ENCODE data around the gene POM121C. TPM values are rescaled to one million over a fixed set of nuclear protein-coding genes. Genes with fewer than 3 reads are reported as not detected.
A peak's percentile ranks its signal among the peaks of the same experiment; 100 is the strongest.
"Not testable (repeated sequence)": the region's sequence is repeated elsewhere in the genome, so short reads cannot be mapped to it uniquely, and the experiment has no call there.

Gene POM121C
- total RNA-seq, 4 donors from 2014 or later, result 9.0 to 26.8 (median 23.7) TPM

DNA sequence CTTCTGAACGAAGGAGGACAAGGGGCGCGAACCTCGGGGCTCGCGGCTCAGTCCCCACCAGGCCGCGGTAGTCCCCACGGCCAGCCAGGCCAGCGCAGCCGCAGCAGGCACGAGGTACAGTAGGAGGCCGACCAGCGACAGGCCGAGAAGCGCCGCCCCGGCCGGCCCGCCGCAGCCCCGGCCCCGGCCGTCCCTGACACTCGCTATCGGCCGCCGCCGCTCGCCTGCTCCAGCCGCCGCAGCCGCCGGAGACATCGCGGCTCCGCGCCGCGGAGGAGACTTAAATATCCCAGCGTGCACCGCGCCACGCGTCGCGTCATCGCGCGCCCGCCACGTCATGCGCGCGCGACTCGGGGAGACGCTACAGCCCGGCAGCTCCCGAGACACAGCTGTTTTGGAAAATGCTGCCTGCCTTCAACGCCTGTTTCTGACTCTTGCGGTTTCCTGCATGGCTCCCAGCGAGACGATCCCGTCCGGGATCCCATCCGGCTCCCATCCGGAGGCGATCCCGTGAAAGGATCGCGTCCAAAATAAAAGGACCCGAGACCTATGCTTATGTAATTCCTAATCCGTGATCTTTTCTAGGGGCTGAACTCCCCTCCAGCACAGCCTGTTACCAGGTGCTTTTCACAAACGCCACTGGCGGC lies 43.5 kb downstream of the POM121C start:
- peak overlapping the region; percentile 57 to 86 for H3K4me3 ChIP-seq
- not testable (repeated sequence) for H3K27me3 ChIP-seq, H3K9me3 ChIP-seq
- peaks cover 0 to 15% (median 0%) of the 10 kb centered on the region in 3 donors for H3K4me1 ChIP-seq
- WGBS, 2 donors (ENCODE audit: low coverage in 1 of 2), result no CpG with 5 or more reads among the region's 76 CpGs
- TF ChIP-seq, protein P1, sequence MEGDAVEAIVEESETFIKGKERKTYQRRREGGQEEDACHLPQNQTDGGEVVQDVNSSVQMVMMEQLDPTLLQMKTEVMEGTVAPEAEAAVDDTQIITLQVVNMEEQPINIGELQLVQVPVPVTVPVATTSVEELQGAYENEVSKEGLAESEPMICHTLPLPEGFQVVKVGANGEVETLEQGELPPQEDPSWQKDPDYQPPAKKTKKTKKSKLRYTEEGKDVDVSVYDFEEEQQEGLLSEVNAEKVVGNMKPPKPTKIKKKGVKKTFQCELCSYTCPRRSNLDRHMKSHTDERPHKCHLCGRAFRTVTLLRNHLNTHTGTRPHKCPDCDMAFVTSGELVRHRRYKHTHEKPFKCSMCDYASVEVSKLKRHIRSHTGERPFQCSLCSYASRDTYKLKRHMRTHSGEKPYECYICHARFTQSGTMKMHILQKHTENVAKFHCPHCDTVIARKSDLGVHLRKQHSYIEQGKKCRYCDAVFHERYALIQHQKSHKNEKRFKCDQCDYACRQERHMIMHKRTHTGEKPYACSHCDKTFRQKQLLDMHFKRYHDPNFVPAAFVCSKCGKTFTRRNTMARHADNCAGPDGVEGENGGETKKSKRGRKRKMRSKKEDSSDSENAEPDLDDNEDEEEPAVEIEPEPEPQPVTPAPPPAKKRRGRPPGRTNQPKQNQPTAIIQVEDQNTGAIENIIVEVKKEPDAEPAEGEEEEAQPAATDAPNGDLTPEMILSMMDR (IDR thresholded peaks at IDR 0.05), result peak in 1 of 4 experiments; percentile 9
- peak; percentile 74 to 79 for TF ChIP-seq POLR2A (IDR thresholded peaks at IDR 0.05)
- ATAC-seq, result peak; percentile 97
- H3K27ac ChIP-seq, result peak overlapping the region; percentile 80 to 88 (median 86)
- peaks cover 3 to 33% of the 10 kb centered on the region in 2 donors for H3K36me3 ChIP-seq

DNA sequence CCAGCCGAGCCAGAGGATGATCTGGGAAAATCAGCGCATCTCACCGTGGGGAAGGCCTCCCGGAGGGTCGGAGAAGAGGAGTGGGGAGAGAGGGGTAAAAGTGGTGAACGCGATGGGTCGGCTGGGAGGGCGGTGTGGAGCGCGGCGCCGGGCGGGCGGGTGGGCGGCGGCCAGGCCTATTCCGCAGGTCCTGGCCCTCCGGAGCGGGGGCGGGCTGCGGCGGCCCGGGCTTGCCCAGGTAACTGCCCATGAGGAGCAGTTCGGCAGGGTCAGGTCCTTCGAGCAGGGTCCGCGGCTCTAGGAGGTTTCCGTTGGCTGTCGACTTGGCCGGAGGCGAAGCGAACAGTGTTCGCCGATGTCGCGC lies 44.0 kb downstream of the POM121C start:
- ATAC-seq, result peak; percentile 67
- 0% methylated on average over 4 of the region's 37 CpGs; no CpG with 5 or more reads in 1 of the 2 donors for WGBS, 2 donors (ENCODE audit: low coverage in 1 of 2)
- H3K27me3 ChIP-seq, H3K9me3 ChIP-seq: not testable (repeated sequence)
- Histone ChIP-seq H3K36me3 (peaks cover 7 to 38% of the 10 kb centered on the region in 2 donors), H3K4me3 (peak overlapping the region; percentile 57 to 86), H3K4me1 (peaks cover 0 to 15% (median 0%) of the 10 kb centered on the region in 3 donors), H3K27ac (peak overlapping the region; percentile 80 to 88 (median 86))

DNA sequence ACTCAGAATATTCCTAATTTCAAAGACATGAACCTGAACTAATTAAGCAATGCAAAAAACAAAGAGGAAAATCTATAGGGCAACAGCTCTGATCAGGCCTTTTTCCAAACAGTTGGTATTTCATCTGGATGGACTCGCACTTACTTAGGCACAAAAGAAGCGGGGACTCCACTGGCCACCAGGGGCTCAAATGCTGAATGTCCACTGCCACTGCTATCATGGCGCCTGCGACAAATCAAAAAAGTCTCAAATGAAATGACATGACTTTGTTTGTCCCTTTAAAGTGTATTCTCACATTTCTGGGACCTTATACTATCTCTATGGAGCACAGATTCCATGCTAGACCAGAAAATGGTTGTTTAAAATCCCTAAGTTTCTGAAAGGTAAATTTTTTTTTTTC lies 47.1 kb downstream of the POM121C start:
- ATAC-seq, H3K27ac ChIP-seq, H3K27me3 ChIP-seq, H3K9me3 ChIP-seq, H3K4me3 ChIP-seq: not testable (repeated sequence)
- Histone ChIP-seq H3K4me1 (peaks cover 0 to 15% (median 0%) of the 10 kb centered on the region in 3 donors), H3K36me3 (peaks cover 14 to 69% of the 10 kb centered on the region in 2 donors)
- WGBS, 2 donors (ENCODE audit: low coverage in 1 of 2), result 94 to 95% methylated on average over 4 of the region's 4 CpGs

DNA sequence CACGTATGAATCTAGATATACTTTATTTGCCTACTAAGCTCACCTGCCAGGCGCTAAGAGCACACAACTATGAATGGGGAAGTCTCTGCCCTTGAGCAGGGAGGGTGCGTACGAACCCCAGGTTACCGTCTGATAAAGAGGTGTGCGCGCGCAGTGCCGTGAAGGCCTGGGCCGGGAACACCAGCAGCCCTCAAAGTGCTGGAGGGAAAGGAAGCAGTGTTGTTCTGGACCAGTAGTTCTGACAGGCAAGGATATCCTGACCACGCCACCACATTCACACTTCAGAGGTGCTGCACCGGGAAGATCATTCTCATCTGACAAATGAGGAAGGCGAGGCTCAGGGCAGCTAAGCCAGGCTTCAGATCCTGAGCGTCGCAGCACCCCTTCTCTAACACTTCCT lies 62.6 kb downstream of the POM121C start:
- no CpG with 5 or more reads among the region's 15 CpGs for WGBS, 2 donors (ENCODE audit: low coverage in 1 of 2)
- H3K27me3 ChIP-seq, H3K4me1 ChIP-seq, H3K4me3 ChIP-seq, H3K9me3 ChIP-seq, H3K27ac ChIP-seq, ATAC-seq: not testable (repeated sequence)
- H3K36me3 ChIP-seq, result peaks cover 0 to 64% of the 10 kb centered on the region in 2 donors

DNA sequence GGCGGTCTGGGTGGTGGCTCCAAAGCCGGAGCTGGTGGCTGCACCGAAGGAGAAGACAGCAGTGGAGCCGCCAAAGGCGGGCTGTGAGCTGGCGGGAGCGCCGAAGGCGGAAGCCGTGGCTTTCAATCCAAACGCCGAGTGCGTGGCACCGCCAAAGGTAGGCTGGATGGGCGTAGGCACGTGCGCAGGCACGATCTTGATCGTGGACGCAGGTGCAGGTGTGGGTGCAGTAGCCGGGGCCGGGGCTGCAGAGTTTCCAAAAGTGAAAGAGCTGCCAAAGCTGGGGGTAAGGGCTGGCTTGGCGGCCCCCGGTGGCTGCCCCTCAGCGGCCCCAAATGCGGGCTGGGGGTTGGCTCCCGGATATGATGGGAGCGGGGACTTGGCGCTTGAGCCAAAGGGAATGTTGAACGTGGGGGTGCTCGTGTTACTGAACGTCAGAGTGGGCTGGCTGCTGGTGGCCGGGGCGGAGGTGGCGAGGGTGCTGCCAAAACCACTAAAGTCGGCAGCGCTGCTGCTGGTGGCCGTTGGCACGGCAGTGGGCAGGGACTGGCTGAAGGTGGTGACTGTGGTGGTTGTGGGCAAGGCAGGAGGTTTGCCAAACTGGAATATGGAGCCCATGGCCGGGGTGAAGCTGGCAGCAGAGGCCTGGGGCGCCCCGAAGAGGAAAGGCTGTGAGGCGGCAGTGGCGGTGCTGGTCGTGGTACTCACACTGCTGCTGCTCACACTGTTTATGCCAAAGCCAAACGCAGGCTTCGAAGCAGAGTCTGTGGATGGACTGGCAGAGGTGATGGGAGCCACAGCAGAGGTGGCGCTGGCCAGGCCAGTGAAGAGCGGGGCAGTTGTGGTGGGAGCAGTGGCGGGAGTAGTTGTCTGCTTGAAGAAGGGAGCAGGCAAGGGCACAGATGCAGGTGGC lies 64.0 kb downstream of the POM121C start:
- not testable (repeated sequence) for H3K9me3 ChIP-seq, H3K27me3 ChIP-seq, H3K4me1 ChIP-seq, H3K4me3 ChIP-seq, H3K27ac ChIP-seq
- ATAC-seq, result peak; percentile 14
- WGBS, 2 donors (ENCODE audit: low coverage in 1 of 2), result 93% methylated on average over 5 of the region's 50 CpGs; no CpG with 5 or more reads in 1 of the 2 donors
- H3K36me3 ChIP-seq, result peaks cover 0 to 58% of the 10 kb centered on the region in 2 donors

DNA sequence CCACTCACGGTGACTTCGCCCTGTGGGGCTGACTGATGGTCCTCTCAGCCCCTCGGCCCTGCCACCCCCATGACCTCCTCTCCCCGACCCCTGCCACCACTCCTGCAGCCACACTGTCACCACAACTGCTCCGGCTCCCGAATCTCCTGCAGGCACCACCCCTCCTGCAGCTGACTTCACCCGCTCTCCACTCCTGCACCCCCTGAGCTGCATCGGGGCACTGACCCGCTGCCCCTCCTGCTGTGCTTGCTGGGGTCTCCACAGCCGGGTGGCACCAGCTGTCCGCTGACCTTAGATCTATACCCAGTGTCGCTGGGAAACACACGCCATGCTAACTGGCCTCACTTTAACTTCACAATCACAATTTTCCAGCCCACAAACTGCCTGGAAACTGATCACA lies 65.9 kb downstream of the POM121C start:
- not testable (repeated sequence) for H3K27me3 ChIP-seq, H3K27ac ChIP-seq, H3K4me1 ChIP-seq, ATAC-seq, H3K9me3 ChIP-seq, H3K4me3 ChIP-seq
- H3K36me3 ChIP-seq, result peaks cover 0 to 73% of the 10 kb centered on the region in 2 donors
- WGBS, 2 donors (ENCODE audit: low coverage in 1 of 2), result 100% methylated on average over 1 to 2 of the region's 13 CpGs

DNA sequence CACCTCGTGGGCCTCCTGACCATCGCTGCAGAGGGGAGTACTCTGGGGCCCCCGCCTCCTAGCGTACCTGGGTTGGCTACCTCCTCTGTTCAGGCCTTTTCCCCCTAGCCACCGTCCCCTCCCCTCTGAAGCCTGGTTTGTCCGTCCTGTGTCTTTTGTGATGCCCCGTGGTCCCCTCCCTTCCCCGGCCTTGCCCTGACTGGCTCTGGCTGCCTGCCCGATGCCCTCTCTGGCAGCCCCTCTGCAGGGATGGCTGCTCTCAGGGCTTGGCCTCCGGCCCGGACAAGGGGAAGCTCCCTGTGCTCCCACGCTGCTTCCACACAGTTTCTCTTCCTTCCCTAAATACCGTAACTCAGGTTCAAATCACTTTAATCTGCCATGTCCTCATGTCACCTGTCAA lies 66.4 kb downstream of the POM121C start:
- H3K36me3 ChIP-seq, result peaks cover 0 to 73% of the 10 kb centered on the region in 2 donors
- WGBS, 2 donors (ENCODE audit: low coverage in 1 of 2), result 38% methylated on average over 7 of the region's 13 CpGs; no CpG with 5 or more reads in 1 of the 2 donors
- ATAC-seq, H3K27ac ChIP-seq, H3K9me3 ChIP-seq, H3K4me3 ChIP-seq, H3K27me3 ChIP-seq, H3K4me1 ChIP-seq: not testable (repeated sequence)

DNA sequence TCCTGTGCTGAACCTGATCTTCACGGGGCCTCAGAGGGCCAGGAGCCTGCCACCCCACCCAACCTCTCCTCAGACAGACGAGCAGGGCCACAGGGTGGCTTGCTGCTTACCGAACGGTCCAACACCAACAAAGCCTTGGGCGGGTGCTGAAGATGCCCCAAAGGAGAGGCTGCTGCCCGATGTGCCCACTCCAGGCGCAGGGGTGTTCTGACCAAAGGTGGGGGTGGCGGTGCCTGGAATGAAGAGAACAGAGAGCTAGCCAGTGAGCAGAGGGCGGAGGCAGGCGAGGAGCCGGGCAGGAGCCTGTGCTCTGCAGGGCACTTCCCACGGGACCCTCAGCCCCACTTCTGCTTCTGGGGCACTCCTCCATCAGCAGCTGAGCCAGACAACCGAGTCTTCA lies 66.9 kb downstream of the POM121C start:
- peak; percentile 20 for ATAC-seq
- WGBS, 2 donors (ENCODE audit: low coverage in 1 of 2), result no CpG with 5 or more reads among the region's 13 CpGs

DNA sequence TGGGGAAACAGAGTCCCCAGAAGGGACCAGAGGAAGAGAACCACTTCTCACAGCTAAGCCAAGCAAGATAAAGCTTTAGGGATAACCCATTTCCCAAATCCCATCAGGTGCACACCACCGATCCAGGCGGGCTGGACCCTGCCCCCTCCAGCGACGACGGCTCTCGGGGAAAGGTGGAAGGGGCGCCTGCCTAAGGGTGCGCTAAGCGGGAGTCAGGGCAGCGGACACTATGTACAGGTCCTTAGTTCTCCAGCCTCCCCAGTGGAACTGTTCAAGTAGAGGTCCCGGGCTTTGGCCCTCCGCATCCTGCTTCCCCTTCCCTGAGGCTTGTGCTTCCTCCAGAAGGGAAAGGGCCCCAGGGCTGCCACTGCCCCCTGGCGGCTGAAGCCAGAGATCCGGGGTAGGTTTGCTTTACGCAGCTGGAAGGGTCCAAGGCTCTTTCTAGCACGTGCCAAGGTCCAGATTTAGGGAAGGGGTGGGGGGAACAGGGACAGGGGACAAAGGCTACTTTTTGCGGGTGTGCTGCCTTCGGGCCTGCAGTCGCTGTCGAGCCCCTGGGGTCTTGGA lies 67.7 kb downstream of the POM121C start:
- 84% methylated on average over 10 of the region's 20 CpGs; no CpG with 5 or more reads in 1 of the 2 donors for WGBS, 2 donors (ENCODE audit: low coverage in 1 of 2)
- H3K9me3 ChIP-seq, H3K4me3 ChIP-seq, H3K4me1 ChIP-seq, H3K27ac ChIP-seq, H3K27me3 ChIP-seq: not testable (repeated sequence)
- H3K36me3 ChIP-seq, result peaks cover 0 to 60% of the 10 kb centered on the region in 2 donors
- ATAC-seq, result peak; percentile 16

More for the DNA sequence above, 66.9 kb downstream of the POM121C start:
- not testable (repeated sequence) for H3K9me3 ChIP-seq, H3K27ac ChIP-seq, H3K4me3 ChIP-seq, H3K27me3 ChIP-seq, H3K4me1 ChIP-seq
- H3K36me3 ChIP-seq, result peaks cover 0 to 68% of the 10 kb centered on the region in 2 donors

DNA sequence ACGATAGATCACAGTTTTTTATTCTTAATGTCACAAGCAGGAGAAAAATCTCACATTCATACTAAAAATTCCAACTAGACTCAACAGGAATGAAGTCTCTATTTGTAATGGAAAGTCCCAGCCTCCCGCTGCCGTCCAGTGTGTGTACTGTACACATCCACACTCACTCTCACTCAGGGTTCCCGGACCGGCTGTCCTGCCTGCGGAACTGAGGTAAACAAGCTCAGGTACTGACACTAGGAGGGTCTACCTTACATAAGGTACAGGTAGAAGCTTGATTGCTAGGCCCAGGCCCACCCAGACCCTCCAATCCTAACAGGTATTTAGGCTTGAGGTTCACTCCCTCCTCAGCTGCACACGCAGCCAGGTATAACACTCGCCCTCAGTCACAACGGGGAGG lies 69.3 kb downstream of the POM121C start:
- not testable (repeated sequence) for H3K4me1 ChIP-seq, H3K27me3 ChIP-seq, H3K27ac ChIP-seq, ATAC-seq, H3K9me3 ChIP-seq, H3K4me3 ChIP-seq
- peaks cover 0 to 54% of the 10 kb centered on the region in 2 donors for H3K36me3 ChIP-seq
- WGBS, 2 donors (ENCODE audit: low coverage in 1 of 2), result 87% methylated on average over 3 of the region's 9 CpGs; no CpG with 5 or more reads in 1 of the 2 donors

DNA sequence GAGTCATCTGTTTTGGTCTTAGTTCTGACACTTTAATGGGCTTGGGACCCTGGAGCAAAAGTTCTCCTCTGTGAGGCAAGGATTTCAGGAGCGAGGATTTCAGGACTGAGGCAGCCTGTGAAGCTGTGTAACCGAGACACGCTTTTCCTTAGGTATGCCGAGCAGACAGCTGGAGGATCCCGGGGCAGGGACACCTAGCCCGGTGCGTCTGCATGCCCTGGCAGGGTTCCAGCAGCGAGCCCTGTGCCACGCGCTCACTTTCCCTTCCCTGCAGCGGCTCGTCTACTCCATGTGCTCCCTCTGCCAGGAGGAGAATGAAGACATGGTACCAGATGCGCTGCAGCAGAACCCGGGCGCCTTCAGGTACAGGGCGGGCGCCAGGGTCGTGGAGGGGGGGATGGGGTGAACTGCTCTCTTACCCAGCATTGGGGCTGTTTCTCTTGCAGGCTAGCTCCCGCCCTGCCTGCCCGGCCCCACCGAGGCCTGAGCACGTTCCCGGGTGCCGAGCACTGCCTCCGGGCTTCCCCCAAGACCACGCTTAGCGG lies 70.2 kb downstream of the POM121C start:
- not testable (repeated sequence) for H3K4me3 ChIP-seq, H3K9me3 ChIP-seq, H3K27ac ChIP-seq, H3K4me1 ChIP-seq, H3K27me3 ChIP-seq, ATAC-seq
- H3K36me3 ChIP-seq, result peaks cover 0 to 45% of the 10 kb centered on the region in 2 donors
- no CpG with 5 or more reads among the region's 27 CpGs for WGBS, 2 donors (ENCODE audit: low coverage in 1 of 2)

DNA sequence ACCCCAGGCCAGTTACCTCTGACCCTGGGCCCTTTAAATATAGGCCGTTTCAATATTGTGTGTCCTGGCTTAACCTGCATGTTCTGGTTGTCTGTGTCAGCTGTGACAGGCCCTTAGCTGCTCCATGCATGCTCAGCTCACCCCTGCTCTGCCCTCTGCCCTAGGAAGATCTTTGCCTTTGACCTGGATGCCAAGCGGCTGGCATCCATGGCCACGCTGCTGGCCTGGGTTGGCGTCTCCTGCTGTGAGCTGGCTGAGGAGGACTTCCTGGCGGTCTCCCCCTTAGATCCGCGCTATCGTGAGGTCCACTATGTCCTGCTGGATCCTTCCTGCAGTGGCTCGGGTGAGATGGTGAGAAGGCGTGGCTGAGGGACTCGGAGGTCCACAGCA lies 70.7 kb downstream of the POM121C start:
- not testable (repeated sequence) for H3K4me3 ChIP-seq, H3K9me3 ChIP-seq
- 71% methylated on average over 1 of the region's 11 CpGs; no CpG with 5 or more reads in 1 of the 2 donors for WGBS, 2 donors (ENCODE audit: low coverage in 1 of 2)

More for the DNA sequence above, 70.7 kb downstream of the POM121C start:
- H3K36me3 ChIP-seq, result peaks cover 0 to 40% of the 10 kb centered on the region in 2 donors
- H3K27ac ChIP-seq, H3K27me3 ChIP-seq, H3K4me1 ChIP-seq, ATAC-seq: not testable (repeated sequence)

Measured in gastroesophageal sphincter (tissue), 4 donors.